ENCODE measurements around the gene PLEKHJ1.

GRCh38 chr19:2216361-2217225 lies 19.5 kb downstream of the PLEKHJ1 start:
- TF ChIP-seq CTCF (IDR thresholded peaks at IDR 0.05) (no peak), REST (IDR thresholded peaks at IDR 0.05; ENCODE audit: insufficient read depth in 1 of 2, low read depth in 2 of 2, low read length in 1 of 2) (no peak), TCF7L2 (IDR thresholded peaks at IDR 0.05; ENCODE audit: low read depth, low read length) (no peak), POLR2AphosphoS5 (IDR thresholded peaks at IDR 0.05; ENCODE audit: low read depth, low read length) (no peak)
